Activated naive CD4-positive, alpha-beta T cell treated with anti-CD3 and anti-CD28 coated beads, Interleukin-2, amount 50 U/mL, for 24 hours (primary cell): ENCODE data around the gene LRRC37A3.
A peak's percentile ranks its signal among the peaks of the same experiment; 100 is the strongest.
"Not testable (repeated sequence)": the region's sequence is repeated elsewhere in the genome, so short reads cannot be mapped to it uniquely, and the experiment has no call there.

Source experiments
- H3K27ac Mint-ChIP-seq: one replicate; pipeline ENCODE4 v1.8.0; 2021; ENCODE audit warnings: mild to moderate bottlenecking, mixed read lengths
- H3K27me3 Mint-ChIP-seq: one replicate; pipeline ENCODE4 v1.8.0; 2021; ENCODE audit warnings: mixed read lengths
- H3K36me3 Mint-ChIP-seq: one replicate; pipeline ENCODE4 v1.8.0; 2021; ENCODE audit warnings: mixed read lengths
- H3K4me1 Mint-ChIP-seq: one replicate; pipeline ENCODE4 v1.8.0; 2021; ENCODE audit warnings: mixed read lengths
- H3K4me3 Mint-ChIP-seq: one replicate; pipeline ENCODE4 v1.8.0; 2021; ENCODE audit warnings: mild to moderate bottlenecking, mixed read lengths
- H3K9me3 Mint-ChIP-seq: one replicate; pipeline ENCODE4 v1.8.0; 2021; ENCODE audit warnings: mixed read lengths

LRRC37A3 gene

DNA sequence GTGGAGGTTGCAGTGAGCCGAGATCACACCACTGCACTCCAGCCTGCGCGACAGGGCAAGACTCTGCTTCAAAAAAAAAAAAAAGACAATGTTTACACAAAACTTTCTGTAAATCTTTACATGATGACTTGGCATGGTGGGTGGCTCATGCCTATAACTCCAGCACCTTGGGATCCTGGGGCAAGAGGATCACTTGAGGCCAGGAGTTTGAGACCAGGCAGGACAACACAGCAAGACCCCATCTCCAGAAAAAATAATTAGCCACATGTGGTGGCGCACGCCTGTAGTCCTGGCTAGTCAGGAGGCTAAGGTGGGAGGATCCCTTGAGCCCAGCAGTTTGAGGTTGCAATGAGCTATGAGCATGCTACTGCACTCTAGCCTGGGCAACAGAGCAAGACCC lies 15.2 kb downstream of the LRRC37A3 start:
- H3K4me3 Mint-ChIP-seq, H3K27me3 Mint-ChIP-seq, H3K4me1 Mint-ChIP-seq, H3K36me3 Mint-ChIP-seq, H3K27ac Mint-ChIP-seq, H3K9me3 Mint-ChIP-seq: not testable (repeated sequence)

- H3K9me3 Mint-ChIP-seq, H3K4me1 Mint-ChIP-seq, H3K27me3 Mint-ChIP-seq, H3K27ac Mint-ChIP-seq, H3K4me3 Mint-ChIP-seq, H3K36me3 Mint-ChIP-seq: not testable (repeated sequence)
Measured at GRCh38 chr17:64897136-64897535, 22.1 kb downstream of the LRRC37A3 start.

GRCh38 chr17:64874210-64874609 lies 45.1 kb downstream of the LRRC37A3 start:
- H3K9me3 Mint-ChIP-seq, H3K36me3 Mint-ChIP-seq, H3K27me3 Mint-ChIP-seq, H3K4me1 Mint-ChIP-seq, H3K27ac Mint-ChIP-seq, H3K4me3 Mint-ChIP-seq: not testable (repeated sequence)

GRCh38 chr17:64847504-64848466 lies 71.5 kb downstream of the LRRC37A3 start:
- H3K36me3 Mint-ChIP-seq, H3K27me3 Mint-ChIP-seq, H3K4me3 Mint-ChIP-seq, H3K27ac Mint-ChIP-seq, H3K4me1 Mint-ChIP-seq, H3K9me3 Mint-ChIP-seq: not testable (repeated sequence)

DNA sequence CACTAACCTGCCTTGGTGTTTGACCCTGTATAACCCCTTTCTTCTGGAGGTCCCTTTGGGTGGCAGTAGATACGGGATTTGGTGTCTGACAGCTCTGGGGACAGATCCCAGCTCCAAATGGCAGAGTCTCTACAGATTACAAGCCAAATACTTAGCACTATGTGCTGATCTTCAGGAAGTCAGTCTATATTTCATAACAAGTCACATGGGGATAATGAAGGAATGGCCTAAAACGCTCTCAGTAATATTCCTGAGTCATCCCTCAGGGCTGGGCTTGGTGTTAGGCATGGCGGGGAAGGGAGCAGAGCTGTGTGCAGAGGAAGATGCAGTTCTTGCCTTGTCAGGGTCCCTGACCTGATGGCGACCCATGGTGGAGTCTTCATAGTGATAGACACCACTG lies 72.4 kb downstream of the LRRC37A3 start:
- H3K27ac Mint-ChIP-seq, H3K4me1 Mint-ChIP-seq, H3K36me3 Mint-ChIP-seq, H3K4me3 Mint-ChIP-seq, H3K27me3 Mint-ChIP-seq, H3K9me3 Mint-ChIP-seq: not testable (repeated sequence)

GRCh38 chr17:64843918-64844317 lies 75.4 kb downstream of the LRRC37A3 start:
- not testable (repeated sequence) for H3K27ac Mint-ChIP-seq, H3K4me1 Mint-ChIP-seq

GRCh38 chr17:64842900-64843299 lies 76.4 kb downstream of the LRRC37A3 start:
- H3K36me3 Mint-ChIP-seq, H3K27ac Mint-ChIP-seq, H3K4me1 Mint-ChIP-seq, H3K27me3 Mint-ChIP-seq, H3K9me3 Mint-ChIP-seq, H3K4me3 Mint-ChIP-seq: not testable (repeated sequence)

More at GRCh38 chr17:64843918-64844317, 75.4 kb downstream of the LRRC37A3 start:
- H3K9me3 Mint-ChIP-seq, H3K4me3 Mint-ChIP-seq, H3K27me3 Mint-ChIP-seq, H3K36me3 Mint-ChIP-seq: not testable (repeated sequence)

DNA sequence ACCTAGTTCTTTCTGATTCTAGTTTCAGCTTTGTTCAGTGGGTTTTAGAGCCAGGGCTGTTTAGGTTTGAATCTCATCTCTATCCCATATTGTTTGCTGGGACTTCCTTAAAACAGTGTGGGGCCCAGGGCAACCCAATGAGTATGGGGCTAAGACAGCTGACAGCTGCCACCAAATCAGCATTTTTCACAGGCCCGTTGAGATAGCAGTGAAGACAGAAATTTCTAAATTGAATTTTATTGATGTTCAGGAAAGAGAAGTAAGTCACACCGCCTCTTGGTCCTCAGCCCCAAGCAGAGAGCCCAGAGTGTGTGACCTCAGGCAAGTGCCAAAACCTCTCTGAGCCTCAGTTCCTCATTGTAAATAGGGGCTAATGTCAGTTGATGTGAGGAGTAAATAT lies 78.3 kb downstream of the LRRC37A3 start:
- H3K27ac Mint-ChIP-seq, H3K4me1 Mint-ChIP-seq, H3K9me3 Mint-ChIP-seq, H3K27me3 Mint-ChIP-seq, H3K4me3 Mint-ChIP-seq, H3K36me3 Mint-ChIP-seq: not testable (repeated sequence)

GRCh38 chr17:64838513-64838912 lies 80.8 kb downstream of the LRRC37A3 start:
- H3K4me1 Mint-ChIP-seq = peaks cover 15% of the 10 kb centered on the region
- H3K9me3 Mint-ChIP-seq, H3K36me3 Mint-ChIP-seq: not testable (repeated sequence)

GRCh38 chr17:64837018-64837761 lies 82.1 kb downstream of the LRRC37A3 start:
- H3K27ac Mint-ChIP-seq = peak overlapping the region; percentile 90
- not testable (repeated sequence) for H3K36me3 Mint-ChIP-seq, H3K27me3 Mint-ChIP-seq, H3K9me3 Mint-ChIP-seq
- H3K4me3 Mint-ChIP-seq = peak overlapping the region; percentile 92
- peaks cover 15% of the 10 kb centered on the region for H3K4me1 Mint-ChIP-seq

More at GRCh38 chr17:64838513-64838912, 80.8 kb downstream of the LRRC37A3 start:
- H3K27ac Mint-ChIP-seq, H3K27me3 Mint-ChIP-seq: not testable (repeated sequence)
- peak overlapping the region; percentile 7 for H3K4me3 Mint-ChIP-seq

GRCh38 chr17:64836623-64837017 lies 82.7 kb downstream of the LRRC37A3 start:
- H3K9me3 Mint-ChIP-seq, H3K36me3 Mint-ChIP-seq: not testable (repeated sequence)
- H3K4me1 Mint-ChIP-seq = peaks cover 15% of the 10 kb centered on the region

DNA sequence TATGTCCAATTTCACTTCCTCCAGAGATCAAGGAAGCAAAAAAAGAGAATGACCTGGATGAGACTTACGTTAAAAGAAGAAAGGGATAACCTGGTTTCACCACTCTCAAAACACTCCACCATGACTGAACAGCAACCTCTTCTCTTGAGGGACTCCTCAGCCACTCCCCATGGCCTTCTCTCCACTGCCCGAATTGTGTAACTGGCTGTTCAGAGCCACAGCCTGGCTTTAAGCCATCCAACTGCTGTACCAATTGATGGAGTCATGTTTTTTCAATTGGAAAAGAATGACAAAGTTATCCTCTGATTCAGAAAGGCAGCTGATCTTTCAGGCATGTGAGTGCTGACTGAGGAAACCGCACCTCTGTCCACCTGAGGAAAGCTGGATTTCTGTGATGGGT lies 85.2 kb downstream of the LRRC37A3 start:
- peaks cover 23% of the 10 kb centered on the region for H3K4me1 Mint-ChIP-seq
- peak overlapping the region; percentile 72 for H3K27ac Mint-ChIP-seq
- not testable (repeated sequence) for H3K9me3 Mint-ChIP-seq, H3K27me3 Mint-ChIP-seq, H3K36me3 Mint-ChIP-seq, H3K4me3 Mint-ChIP-seq

More at GRCh38 chr17:64836623-64837017, 82.7 kb downstream of the LRRC37A3 start:
- Mint-ChIP-seq H3K4me3 (peak overlapping the region; percentile 92), H3K27ac (peak overlapping the region; percentile 61)
- not testable (repeated sequence) for H3K27me3 Mint-ChIP-seq

- H3K9me3 Mint-ChIP-seq, H3K27ac Mint-ChIP-seq, H3K36me3 Mint-ChIP-seq: not testable (repeated sequence)
Measured at GRCh38 chr17:64830631-64831040, 88.6 kb downstream of the LRRC37A3 start.

DNA sequence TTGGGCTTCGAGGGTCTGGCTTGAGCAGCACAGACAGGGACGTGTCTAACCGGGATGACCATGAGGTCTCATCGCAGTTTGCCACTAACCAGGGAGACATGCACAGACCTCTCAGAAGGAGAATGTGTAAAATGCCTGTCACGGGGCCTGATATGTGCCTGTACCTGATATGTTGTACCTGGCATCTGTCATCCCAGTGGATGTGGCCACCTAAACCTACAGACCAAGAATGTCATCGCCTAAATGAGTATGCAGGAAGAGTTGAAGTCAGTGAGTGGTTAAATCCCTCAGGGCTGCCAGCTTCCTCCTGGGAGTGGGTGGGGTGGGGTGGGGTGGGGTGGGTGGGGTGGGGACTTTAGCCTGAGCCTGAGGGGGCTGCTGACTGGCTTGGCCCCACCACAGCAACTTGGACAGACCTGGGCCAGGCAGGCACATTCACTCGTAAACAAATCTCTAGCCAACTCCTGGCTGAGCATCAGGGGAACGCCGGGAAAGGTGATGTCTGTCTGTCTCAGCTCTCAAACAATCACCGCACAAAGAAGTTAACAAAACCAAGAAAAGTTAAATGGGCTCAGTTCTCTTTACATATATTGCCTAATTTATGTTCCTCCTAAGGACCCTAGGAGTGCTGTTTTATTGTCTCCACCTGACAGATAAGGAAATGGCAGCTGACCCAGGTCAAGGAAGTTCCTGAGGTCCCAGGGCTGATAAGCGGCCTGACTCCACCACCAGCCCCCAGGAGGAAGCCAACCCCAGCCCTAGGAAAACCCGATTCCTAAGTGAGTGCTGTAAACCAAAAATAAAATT lies 89.3 kb downstream of the LRRC37A3 start:
- H3K4me3 Mint-ChIP-seq, H3K27ac Mint-ChIP-seq, H3K4me1 Mint-ChIP-seq, H3K9me3 Mint-ChIP-seq, H3K36me3 Mint-ChIP-seq, H3K27me3 Mint-ChIP-seq: not testable (repeated sequence)

More at GRCh38 chr17:64830631-64831040, 88.6 kb downstream of the LRRC37A3 start:
- peaks cover 14% of the 10 kb centered on the region for H3K4me1 Mint-ChIP-seq
- H3K4me3 Mint-ChIP-seq, H3K27me3 Mint-ChIP-seq: not testable (repeated sequence)

DNA sequence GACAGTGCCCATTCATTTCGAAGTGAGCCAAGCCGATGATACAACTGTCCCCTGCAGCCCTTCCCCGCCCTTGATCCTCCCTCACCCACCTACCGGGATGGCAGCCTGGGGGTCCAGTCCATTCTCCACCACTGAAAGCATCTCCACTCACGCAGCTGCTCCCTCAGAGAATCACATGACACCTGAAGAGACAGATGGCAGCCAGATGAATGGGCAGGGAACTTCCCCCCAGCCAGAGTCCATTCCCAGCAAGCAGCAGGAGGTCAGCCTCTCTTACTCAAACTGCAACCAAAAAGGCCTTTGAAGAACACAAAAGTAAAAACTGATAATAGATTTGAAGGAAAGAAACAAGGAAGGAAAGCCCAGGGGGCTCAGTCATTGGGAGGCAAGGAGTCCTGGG lies 90.2 kb downstream of the LRRC37A3 start:
- not testable (repeated sequence) for H3K4me3 Mint-ChIP-seq, H3K4me1 Mint-ChIP-seq, H3K27me3 Mint-ChIP-seq, H3K36me3 Mint-ChIP-seq, H3K27ac Mint-ChIP-seq, H3K9me3 Mint-ChIP-seq

DNA sequence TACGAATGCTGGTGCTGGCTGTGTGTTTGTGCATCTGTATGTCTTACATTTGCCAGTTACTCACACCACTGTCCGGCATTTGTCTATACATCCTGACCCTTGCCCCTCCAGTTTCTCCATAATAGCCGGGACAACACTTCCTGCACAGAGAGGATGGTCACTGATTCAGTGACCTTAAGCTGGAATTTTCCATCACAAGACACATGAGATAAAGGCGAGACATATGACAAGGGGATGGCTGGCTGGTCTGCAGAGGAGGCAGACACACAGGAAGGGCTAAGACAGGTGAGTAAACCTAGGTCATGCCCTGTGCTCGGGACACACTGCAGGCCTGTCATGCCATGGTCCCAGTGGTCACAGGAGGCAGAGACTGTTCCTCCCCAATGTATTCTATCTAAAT lies 100.4 kb downstream of the LRRC37A3 start:
- H3K36me3 Mint-ChIP-seq, H3K27ac Mint-ChIP-seq, H3K9me3 Mint-ChIP-seq, H3K4me3 Mint-ChIP-seq, H3K4me1 Mint-ChIP-seq, H3K27me3 Mint-ChIP-seq: not testable (repeated sequence)
